Lower leg skin (tissue), 3 donors: Measurements from ENCODE around the gene SLC17A9.

Experiments used
- POLR2A ChIP-seq, 2 donors: fragments of 450-650 bp; IDR thresholded peaks; one replicate each; pipeline ENCODE4 v1.6.1; 2016 to 2017; ENCODE audit warnings: antibody characterized with exemption in 2 of 2, mild to moderate bottlenecking in 1 of 2, moderate library complexity in 1 of 2
- TF ChIP-seq, protein P1 (sequence below), 3 donors: fragments of 450-650 bp; IDR thresholded peaks; one replicate each; pipeline ENCODE4 v1.5.1; 2016; ENCODE audit warnings: antibody characterized with exemption in 3 of 3, mild to moderate bottlenecking in 3 of 3, moderate library complexity in 2 of 3

DNA sequence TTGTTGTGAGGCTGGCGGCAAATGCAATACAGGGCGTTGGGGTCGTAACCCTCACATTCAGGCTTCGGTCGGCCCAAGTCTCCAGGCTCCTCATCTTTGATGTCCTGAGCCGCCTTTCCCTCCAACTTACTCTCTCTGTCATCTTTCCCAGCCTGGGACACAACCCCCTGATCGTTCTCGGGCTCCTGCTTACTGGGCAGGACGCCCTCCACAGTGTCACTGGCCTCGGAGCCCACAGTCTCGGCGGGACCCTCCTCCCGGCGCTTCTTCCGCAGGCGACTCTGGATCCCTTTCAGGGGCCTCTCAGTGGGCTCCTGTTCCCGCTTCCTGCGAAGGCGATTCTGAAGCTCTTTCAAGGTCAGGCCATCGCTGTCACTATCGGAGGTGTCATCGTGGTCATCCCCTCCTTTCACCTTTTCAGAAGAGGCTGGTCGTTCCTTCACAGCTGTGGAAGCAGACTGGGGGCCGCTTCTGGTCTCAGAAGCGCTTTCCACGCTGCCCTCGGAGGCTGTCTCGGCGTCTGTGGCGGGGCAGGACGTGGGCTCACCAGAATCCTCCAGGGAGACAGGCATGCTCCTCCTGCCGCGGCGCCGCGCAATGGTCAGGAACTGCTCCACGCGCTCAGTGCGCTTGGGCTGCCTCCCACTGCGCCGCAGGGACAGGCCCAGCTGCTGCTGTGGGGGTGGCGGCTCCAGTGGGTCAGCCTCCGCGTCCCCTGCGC is 41.6 kb upstream of the SLC17A9 start:
- no peak for TF ChIP-seq POLR2A (IDR thresholded peaks at IDR 0.05)
- TF ChIP-seq, protein P1, sequence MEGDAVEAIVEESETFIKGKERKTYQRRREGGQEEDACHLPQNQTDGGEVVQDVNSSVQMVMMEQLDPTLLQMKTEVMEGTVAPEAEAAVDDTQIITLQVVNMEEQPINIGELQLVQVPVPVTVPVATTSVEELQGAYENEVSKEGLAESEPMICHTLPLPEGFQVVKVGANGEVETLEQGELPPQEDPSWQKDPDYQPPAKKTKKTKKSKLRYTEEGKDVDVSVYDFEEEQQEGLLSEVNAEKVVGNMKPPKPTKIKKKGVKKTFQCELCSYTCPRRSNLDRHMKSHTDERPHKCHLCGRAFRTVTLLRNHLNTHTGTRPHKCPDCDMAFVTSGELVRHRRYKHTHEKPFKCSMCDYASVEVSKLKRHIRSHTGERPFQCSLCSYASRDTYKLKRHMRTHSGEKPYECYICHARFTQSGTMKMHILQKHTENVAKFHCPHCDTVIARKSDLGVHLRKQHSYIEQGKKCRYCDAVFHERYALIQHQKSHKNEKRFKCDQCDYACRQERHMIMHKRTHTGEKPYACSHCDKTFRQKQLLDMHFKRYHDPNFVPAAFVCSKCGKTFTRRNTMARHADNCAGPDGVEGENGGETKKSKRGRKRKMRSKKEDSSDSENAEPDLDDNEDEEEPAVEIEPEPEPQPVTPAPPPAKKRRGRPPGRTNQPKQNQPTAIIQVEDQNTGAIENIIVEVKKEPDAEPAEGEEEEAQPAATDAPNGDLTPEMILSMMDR (IDR thresholded peaks at IDR 0.05), result no peak
